ENCODE data around the gene APP. TPM values are rescaled to one million over a fixed set of nuclear protein-coding genes. Genes with fewer than 3 reads are reported as not detected.
"Not testable (repeated sequence)": the region's sequence is repeated elsewhere in the genome, so short reads cannot be mapped to it uniquely, and the experiment has no call there.

Gene APP
- total RNA-seq, 1 donor from 2014 or later, result 257 TPM

- no peak for DNase-seq
Measured at GRCh38 chr21:26060335-26061115, 110.0 kb downstream of the APP start.

GRCh38 chr21:26057477-26058170 lies 112.9 kb downstream of the APP start:
- no peak for DNase-seq

GRCh38 chr21:26055841-26056264 lies 114.7 kb downstream of the APP start:
- DNase-seq, result no peak

- DNase-seq, result no peak
Measured at GRCh38 chr21:26055010-26055409, 115.6 kb downstream of the APP start.

DNA sequence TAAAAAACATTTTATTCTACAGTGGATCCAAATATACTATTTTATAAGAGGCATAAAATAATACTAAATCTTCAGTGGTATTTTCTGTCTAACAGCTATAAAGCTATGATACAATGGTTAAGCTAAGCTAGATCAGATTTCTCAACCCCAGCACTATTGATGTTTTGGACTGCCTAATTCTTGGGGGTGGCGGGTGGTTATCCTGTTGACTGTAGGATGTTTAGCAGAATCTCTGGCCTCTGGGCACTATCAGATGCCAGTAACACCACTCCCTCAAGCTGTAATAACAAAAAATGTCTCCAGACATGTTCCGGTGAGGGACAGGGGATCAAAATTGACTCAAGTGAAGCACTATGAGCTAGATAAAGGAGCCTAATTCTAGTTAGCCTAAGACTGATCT lies 118.5 kb downstream of the APP start:
- no peak for DNase-seq

GRCh38 chr21:26050857-26051256 lies 119.7 kb downstream of the APP start:
- no peak for DNase-seq

DNA sequence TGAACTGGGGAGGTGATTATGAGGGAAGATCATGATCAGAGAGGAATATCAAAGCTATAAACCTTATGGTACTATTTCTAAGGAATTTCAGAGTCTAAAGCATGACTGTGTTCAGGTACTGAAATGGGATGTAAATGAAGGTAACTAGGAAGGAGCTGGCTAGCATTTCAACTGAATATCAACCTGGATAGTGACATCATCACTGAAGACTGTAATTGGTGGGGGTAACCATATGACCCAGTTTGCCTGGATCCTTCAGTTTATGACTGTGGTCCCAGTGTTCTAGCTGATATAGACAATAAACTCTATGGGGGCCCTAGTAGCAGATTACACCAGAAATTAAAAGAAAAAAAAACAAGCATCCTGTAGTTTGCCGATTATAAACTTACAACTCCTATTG lies 120.8 kb downstream of the APP start:
- DNase-seq, result no peak

DNA sequence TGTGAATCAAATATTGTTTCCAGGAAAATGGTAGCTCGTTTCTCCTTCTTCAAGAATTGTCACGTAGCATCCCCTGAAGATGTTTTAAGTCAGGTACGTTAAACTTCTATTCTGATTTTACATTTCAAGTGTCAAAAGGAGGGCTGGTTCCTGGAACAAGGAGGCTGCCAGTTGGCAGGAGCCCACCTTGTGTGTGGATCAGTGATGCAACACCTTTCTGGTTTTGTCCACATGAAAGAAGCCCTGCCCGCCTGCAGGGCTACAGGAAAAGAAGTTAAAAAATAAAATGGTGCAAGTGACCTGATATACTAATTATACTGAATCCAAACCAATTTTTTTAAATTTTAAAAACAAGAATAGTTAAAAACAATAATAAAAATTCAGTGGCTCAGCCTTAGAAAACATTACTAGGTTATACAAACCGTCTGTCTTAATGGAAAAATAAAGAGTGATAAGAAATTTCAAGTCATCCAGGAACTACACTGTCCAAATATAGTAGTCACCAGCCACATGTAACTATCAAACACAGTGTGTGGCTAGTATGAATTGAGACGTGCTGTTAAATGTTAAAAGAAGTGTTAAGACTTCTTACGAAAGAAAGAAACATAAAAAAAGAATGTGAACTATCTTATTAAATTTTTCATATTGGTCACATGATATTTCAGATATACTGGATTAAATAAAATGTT lies 123.1 kb downstream of the APP start:
- no peak for DNase-seq

DNA sequence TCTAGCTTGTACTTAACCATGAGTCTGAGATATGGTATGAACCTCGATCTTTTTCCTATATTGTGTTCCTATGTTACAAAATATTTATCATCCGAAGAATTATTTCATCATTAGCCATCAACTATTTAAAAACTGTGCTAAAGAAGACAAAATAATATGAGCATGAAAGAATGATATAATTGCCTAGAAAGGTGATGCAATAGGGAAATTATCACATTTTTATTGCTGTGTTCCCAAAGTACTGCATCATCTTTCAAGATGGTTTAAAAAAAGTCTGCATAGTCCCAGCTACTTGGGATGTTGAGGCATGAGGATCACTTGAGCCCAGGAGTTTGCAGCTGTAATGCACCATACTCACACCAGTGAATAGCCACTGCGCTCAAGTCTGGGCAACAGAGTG lies 126.7 kb downstream of the APP start:
- DNase-seq, result no peak

DNA sequence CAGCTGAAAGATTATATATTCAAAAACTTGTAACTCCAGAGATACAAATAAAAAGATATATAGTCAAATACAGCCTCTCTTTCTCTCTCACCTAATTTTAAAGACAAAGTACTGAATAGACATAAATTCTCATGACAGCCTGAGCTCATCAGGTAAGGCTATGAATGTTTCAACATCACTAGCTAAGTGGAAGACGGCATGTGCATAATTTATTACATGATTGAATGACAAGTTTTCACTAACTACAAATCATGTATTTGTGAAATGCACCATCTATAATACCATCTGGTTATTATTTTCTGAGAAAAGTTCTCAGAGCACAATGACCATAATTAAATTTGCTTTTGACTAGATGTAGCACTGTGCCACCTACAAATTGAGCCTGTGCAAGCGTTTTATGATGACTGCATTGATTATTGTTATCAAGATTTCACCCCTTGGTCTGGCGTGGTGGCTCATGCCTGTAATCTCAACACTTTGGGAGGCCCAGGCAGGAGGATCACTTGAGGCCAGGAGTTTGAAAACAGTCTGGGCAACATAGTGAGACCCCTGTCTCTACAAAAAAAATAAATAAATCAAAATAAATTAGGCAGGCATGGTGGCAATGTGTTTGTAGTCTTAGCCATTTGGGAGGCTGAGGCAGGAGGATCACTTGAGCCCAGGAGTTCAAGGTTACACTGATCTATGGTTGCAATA lies 128.2 kb downstream of the APP start:
- no peak for DNase-seq

GRCh38 chr21:26041431-26042180 lies 129.0 kb downstream of the APP start:
- DNase-seq, result peak; percentile 34

DNA sequence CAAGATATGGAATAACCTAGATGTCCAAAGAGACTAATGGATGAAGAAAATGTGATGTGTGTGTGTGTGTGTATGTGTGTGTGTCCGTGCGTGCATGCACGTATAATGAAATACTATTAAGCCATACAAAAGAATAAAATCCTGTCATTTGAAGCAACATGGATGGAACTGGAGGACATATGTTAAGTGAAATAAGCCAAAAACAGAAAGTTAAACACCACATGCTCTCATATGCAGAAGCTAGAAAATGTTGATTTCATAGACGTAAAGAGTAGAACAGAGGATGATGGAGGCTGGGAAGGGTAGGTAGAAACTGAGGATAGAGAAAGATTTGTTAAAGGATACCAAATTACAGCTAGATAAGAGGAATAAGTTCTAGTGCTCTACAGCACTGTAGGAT lies 133.7 kb downstream of the APP start:
- DNase-seq, result no peak

DNA sequence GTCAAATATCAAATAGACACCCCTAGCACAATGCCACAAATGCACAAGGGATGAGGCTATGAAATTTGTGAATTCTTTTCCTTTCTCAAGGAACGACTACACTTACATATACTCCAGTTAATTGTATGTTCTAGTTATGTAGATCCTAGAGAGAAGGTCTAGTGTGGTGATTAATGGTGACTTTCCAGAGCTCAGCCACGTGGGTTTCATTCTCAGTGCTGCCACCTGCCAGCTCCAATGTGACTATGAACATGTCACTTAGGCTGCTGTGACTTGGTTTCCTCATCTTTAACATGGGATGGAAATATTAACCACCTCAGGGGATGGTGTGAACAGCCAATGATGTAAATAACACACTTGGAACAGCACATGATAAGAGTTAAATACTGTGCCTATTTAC lies 138.3 kb downstream of the APP start:
- no peak for DNase-seq

GRCh38 chr21:26028183-26028582 lies 142.4 kb downstream of the APP start:
- no peak for DNase-seq

DNA sequence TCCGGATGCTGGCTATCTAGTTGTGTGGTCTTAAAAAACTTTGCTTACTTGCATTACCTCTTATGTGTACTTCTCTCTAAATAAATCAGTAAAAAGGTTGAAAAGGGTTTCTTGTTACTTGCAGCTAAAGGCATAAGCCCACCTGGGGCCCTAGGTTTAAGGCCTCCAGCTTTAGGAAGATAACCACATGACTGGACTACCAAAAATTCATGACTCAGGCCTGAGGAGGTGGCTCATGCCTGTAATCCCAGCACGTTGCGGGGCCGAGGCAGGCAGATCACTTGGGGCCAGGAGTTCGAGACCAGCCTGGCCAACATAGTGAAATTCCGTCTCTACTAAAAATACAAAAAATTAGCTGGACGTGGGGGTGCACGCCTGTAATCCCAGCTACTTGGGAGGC lies 142.9 kb downstream of the APP start:
- DNase-seq, result no peak

DNA sequence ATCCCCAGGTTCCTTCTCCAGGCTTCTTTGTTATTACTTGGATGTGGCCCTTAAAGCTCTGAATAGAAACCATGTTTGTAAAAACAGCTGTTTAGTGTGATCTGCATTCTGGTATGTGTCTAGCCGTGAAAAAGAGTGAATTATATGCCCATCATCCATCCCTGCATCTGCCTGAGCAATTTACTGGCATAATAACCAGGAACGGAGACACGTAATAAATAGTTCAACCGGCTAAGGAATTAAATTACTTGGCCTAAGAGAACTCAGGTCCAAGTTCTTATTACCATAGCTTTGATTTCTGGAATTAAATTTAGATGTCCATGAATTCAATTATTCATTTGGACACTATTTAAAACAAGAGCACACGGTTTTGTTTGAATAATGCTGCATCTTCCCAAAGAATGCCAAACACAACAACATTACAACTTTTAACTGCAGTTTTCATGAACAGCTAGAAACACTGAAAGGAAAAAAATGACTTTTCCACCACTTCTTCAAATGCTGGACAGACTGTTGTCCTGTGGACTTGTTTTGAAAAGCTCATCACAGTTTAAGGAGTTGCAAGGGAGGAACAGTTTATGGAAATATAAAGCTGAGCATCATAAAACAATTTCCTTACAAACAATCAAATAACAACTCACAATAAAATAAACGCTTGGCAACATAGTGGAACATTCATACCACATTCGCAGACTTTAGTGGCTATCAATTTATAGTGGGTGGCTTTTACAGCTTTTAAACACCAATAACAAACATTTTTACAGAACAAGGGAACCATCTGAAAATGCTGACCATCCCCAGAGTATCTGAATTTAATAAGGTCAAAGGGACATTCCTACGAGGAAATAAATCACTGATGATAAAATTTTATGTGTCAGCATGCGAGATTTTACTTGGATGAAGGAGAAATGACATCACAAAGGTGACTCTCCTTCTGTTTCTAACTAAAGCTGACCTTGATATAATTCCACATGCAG lies 144.7 kb downstream of the APP start:
- no peak for DNase-seq

GRCh38 chr21:26023406-26023805 lies 147.2 kb downstream of the APP start:
- not testable (repeated sequence) for DNase-seq

DNA sequence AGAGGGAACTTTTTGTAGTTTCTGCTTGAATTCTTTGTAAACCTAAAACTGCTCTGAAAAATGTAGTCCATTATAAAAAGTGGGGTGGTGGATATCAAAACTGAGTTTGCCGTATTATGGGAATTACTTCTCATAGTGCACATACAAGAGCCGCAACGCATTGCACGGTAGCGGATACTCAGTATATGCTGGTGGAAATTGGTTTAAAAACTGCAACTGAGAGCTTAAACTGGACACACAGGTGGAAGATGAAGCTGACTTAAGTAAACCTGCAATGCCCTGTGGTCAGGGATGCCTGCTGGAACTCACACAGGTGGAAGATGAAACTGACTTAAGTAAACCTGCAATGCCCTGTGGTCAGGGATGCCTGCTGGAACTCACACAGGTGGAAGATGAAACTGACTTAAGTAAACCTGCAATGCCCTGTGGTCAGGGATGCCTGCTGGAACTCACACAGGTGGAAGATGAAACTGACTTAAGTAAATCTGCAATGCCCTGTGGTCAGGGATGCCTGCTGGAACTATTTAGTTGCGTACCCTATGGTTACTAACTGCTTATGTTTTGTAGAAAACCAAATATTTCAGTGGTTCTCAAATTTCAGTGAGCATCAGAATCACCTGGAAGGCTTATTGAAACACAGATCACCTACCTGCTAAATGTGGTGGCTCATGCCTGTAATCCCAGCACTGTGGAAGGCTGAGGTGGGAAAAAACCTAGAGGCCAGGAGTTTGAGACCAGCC lies 147.8 kb downstream of the APP start:
- DNase-seq, result not testable (repeated sequence)

DNA sequence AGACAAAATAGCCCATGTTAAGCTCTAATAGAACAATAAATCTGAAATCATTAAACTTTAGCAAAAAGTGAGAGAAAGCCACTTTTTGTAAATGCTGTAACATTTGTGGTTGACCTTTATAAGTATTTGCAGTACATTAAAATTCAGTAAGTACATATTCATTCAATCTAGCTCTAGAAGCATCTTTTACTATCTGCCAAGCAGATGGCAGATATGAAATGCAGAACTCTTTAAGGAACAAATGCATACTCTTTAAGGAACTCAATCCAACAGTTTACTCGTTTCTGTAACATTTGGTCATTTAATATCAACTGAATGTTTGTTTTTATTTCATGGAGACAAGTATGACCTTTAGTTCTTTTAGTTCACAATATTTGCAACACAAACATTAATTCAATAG lies 150.1 kb downstream of the APP start:
- DNase-seq, result no peak

GRCh38 chr21:26020081-26020480 lies 150.5 kb downstream of the APP start:
- DNase-seq, result no peak
